GM19452 (cell line): ENCODE data around the gene ZSCAN9.

Experiments
- ATAC-seq: cut with Tn5 transposase; IDR thresholded peaks from one replicate; pipeline ENCODE4 v1.9.1; 2021; ENCODE audit not compliant: unreplicated experiment

The ZSCAN9 gene

DNA sequence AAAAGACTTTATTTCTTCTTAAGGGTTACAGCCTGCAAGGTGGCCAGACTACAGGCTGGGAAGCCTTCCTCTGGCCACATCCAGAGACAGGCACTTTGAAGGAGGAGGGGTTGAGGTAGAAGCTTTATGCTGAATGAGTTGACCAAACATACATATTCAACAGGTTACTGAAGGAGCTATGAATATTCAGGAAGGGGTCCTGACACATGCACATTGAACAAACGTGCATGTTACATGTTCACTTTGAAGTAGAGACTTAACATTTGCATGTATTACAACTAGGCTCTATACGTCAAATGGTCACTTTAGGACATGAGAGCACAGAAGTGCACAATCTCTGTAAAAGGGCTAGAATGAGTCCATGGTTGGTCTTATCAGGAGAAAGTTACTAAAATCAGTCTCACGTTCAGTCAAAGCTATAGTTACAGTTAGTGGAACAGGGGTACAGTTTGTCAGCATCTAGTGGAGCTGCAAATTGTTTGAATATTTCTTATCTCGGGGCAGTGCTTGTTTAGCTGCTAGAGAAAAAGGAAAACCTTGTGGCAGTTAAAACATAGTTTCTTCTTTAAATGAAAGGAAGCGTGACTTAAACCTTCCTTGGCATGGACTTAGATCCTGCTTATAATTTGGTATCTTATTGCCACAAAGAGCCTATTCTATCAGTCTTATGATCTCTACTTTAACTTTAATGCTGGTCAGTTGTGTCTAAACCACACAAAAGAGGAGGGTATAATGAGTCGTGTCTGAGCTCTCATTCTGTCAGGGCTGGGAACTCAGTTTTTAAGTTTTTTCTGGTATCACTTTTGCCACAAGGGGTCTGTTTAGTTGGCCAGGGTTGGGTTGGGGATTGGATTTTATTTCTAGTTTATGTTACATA, 4.6 kb upstream of the ZSCAN9 start:
- no peak for ATAC-seq

DNA sequence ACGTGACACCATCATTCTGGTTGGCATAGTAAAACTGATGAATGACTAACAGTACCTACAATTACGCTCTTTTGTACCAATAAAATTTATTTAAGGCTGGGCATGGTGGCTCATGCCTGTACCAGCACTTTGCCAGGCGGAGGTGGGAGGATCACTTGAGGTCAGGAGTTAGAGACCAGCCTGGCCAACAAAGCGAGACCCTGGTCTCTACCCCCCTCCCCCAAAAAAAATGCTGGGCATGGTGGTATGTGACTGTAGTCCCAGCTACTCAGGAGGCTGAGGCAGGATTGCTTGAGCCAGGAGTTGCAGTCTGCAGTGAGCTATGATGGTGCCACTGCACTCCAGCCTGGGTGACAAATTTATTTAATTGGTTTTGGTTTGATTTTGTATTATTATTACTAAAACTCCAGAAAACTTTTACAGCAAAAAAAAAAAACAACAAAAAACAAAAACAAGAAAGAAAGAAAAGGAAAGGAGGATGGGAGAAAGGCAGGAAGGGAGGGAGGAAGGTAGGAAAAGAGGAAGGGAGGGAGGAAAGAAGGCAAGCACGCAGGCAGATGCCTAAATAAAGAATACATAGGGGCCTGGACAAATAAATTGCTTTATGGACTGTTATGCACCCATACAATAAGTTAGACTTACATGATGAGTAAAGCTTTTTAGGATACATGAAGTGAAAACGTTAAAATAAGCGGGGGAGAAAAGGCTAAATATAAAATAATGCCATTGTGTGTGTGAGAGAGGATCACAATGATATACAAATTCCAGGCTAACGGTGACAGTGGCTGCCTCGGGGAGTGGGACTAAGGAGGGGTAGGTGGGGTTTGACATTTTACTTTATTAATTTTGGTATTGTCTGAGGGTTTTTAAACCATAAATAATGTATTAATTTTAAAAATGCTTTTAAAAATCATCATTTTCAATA, 682 bp upstream of the ZSCAN9 start:
- ATAC-seq = no peak

DNA sequence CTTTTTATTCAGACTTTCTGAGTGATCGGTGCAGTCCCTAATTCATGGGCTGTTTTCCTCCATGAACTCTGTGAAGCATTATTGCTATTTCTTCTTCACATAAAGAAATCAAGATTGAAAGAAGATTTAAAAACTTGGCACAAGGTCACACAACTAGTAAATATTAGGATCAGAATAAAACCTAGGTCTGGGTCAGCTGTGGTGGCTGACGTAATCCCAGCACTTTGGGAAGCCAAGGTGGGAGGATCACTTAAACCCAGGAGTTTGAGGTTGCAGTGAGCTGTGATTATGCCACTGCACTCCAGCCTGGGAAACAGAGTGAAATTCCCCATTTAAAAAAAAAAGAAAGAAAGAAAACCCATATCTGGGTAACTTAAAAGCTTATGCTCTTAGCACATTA, 1.4 kb downstream of the ZSCAN9 start:
- ATAC-seq = no peak

DNA sequence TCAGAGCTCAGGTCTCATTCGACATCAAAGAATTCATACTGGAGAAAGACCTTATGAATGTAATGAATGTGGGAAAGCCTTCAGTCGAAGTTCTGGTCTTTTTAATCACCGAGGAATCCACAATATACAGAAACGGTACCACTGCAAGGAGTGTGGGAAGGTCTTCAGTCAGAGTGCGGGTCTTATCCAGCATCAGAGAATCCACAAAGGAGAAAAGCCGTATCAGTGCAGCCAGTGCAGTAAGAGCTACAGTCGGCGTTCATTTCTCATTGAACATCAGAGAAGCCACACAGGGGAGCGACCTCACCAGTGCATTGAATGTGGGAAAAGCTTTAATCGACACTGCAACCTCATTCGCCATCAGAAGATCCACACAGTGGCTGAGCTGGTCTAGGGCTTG, 7.7 kb downstream of the ZSCAN9 start:
- no peak for ATAC-seq

DNA sequence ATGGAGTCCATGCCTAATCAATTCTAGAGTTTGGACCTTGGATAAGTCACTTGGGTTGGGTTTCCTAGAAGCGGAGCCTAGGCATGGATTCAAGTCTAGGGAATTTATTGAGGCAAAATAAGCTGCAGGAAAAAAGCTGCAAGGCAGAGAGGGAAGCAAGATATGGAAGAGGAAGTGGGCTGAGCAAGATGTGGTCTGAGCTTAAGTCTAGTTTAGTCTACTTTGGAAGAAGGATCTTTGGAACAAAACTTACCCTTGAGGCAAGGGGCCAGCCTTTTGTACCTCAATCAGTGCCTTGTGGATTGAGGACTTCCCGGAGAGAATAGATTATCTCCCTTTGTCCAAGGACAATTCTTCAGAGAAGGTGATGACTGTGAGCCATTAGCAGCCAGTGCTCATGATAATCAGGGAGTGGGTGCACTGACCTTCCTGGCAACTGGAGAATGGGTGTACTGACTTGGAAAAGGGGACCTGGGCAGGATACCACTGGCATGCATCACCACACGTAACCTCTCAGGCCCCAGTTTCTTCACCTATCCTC, 10.9 kb downstream of the ZSCAN9 start:
- no peak for ATAC-seq

DNA sequence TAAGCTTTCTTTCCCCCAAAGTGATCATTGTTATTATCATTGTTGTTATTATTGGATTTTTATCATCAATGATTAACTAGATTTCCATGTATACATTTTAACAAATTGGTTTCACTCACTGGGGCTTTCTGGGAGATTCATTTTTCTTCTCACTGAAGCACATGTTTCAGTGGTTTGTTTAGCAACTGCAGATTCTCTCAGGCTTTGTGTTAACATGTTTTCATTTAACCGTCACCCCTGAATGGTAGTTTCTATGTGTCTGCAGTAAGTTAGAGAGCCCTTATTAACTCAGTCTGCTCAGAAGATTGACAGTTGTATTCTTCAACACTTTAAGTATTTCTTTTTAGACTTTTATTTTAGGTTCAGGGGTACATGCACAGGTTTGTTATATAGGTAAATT, 14.6 kb downstream of the ZSCAN9 start:
- ATAC-seq = peak; percentile 60

DNA sequence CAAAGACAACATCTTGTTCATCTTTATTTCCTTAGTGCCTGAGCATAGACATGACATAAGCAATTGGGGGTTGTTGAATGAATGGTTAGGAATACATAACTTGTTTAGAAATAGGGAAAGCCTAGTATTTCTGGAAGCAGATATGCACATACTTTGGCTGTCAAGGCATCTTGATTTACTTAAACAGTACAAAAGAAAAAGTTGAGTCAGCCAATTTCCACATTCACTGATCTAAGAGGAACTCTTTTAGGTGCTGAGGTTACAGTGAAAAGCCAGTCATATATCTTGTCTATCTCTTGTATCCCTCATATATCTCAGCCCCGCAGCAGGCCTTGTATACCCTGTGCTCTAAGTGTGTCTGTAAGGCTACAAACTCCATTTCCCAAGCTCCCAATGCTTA, 15.4 kb downstream of the ZSCAN9 start:
- no peak for ATAC-seq

DNA sequence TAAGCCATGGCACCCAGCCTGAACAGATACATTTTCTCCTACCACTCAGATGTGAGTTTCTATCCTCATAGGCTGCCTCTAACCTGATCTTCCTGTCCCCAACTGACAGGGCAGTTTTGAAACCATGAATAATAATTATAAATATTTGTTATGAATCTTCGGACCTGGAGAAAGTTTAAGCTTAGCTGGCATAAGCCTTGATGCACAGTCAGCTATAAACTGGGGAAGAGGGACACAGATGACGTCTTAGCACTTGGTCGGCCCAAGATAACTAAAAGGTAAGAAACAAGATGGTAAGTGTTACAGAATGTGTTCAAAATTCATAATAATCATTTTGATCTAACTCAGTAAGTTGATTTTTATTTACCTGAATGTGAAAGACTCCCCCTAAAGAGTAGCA, 18.9 kb downstream of the ZSCAN9 start:
- no peak for ATAC-seq

DNA sequence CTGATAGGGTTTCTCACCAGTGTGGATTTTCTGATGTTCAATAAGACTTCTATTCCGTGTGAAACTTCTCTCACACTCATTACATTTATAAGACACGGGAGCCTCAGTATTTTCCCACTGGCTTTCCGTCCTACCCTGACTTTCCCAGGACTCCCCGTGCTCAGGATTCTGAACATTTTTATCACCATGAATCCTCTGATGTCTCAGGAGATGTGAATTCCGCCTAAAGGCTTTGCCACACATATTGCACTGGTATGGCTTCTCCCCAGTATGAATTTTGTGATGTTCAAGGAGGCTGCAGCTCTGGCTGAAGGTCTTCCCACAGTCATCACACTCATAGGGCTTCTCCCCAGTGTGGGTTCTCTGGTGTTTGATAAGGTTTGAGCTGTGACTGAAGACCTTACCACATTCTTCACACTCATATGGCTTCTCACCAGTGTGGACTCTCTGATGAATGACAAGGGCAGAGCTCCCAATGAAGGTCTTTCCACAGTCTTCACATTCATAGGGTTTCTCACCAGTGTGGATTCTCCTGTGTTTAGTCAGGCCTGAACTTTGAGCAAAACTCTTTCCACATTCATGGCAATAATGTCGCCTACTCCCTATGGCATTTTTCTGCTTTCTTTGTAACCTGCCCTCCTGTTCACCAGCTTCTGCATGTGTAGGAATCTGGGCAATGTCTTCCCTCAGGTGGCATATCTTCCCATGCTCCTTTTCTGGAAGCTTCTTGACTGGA, 20.3 kb downstream of the ZSCAN9 start:
- ATAC-seq = no peak

DNA sequence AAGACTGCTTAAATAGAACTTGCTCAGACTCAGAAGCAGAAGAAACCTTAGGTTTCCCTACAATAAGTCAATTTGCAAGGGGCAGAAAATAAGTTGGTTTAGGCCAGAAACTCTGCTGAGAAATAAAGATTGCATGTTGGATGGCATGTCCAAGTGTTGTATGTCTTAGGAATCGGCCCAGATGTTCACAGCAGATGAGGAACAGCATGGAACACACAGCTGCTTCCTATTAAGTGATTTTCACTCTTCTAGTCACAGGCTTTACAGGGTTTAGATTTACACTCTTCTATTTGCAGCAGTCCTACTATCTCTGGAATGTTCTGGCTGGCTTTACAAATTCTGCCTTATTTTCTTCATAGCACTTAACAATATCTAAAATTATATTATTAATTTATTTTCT, 23.8 kb downstream of the ZSCAN9 start:
- ATAC-seq = no peak

DNA sequence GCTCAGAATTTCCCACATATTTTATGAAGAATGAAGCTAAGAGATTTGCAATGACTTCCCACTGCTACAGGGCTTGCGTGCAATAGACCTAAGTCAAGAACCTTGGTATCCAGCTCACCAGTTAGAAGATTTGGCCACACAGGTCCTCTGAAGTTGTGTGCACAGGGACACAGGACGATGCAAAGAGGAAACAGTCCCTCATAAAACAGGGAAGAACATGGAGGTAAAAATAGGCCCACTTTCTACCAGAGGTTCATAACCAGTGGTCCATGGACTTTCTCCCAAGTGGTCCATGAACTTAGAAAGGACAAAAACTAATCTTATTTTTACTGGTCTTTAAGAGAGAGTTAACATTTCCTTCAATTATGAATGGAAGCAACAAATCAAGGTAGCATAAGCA, 25.7 kb downstream of the ZSCAN9 start:
- no peak for ATAC-seq

DNA sequence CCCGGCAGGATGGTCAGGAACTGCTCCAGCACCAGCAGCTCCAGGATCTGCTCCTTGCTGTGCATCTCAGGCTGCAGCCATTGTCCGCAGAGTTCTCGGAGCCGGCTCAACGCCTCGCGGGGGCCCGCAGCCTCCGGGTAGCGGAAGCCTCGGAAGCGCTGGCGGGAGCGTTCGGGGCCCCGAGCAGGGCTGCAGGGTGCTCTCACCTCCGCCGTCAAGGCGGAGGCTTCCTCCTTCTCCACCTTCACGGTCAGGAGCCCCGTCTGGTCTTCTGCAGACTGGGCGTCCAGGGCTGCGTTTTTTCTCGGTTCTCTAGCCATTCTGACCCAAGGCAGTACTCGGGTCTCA, 26.6 kb downstream of the ZSCAN9 start:
- peak; percentile 28 for ATAC-seq

DNA sequence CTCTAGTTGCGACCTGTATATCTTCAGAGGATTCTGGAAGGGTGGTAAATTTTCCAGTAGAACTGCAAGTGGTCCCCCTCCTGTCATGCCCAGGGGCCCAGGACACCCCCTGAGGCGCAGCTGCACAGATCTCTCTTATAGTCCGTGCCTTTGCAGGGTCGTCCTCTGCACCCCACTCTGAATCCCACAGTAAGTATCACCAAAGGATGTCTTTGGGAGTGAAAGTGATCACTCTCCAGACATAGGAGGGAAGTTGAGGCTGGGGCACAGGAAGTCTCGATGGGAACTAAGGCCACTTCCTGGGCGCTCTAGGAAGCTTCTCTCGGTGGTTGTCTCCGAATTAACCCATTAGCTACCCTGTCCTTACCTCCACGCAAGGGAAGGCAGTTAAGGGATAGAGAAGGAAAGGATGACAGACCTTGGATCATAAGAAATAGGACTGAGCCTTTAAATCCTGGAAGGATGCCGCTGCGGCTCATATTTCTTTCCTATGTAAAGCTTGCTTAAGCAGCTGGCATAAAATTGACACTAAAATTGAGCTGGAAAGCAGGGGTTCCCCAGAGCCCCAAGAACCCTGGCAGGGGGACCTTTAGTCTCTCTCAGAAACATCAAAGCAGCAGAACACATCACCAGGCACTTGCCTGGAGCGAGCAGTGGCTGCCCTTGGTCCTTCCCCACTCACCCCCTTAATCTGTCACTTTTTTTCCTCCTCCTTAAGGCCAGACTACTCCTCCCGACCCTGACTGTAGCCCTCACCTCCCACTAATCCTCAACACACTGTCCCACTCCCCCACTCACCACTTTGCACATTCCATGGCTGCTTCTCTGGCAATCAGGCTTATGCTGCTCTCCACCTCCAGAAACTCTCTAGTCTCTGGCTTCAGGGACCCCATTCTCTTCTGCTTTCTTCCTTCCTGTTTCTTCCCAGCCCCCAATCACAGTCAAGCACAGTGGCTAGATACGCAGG, 27.2 kb downstream of the ZSCAN9 start, which contains the start of gene ZKSCAN4:
Gene ZKSCAN4, minus strand, starts transcription at position 261 of the 967 bp plus-strand sequence. CDS start 289 bp downstream, outside the sequence.
- ATAC-seq = peak; percentile 84

DNA sequence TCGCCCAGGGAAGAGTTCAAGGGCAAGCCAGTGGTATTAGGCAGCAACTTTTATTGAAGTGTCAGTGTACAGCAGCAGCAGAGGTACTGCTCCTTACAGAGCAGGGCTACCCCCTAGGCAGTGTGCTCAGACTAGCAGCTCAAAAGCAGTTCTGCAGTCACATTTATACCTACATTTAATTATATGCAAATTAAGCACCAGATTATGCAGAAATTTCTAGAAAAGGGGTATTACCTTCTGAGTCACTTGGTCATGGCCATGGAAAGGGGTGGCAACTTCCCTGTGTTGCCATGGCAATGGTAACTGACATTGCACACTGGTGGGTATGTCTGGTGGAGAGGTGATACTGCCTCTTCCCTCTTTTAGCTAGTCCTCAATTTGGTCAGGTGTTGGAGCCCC, 29.0 kb downstream of the ZSCAN9 start:
- no peak for ATAC-seq

DNA sequence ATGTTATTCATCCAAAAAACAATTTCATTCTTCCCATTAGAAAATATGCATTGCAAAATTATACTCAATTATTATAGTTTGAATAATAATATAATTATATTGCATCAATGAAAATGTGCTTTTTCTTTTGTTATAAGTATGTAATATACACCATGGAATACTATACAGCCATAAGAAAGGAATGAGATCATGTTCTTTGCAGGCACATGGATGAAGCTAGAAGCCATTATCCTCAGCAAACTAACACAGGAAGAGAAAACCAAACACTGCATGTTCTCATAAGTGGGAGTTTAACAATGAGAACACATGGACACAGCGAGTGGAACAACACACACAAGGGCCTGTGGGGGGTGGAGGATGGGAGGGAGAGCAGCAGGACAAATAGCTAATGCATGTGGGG, 32.0 kb downstream of the ZSCAN9 start:
- no peak for ATAC-seq

DNA sequence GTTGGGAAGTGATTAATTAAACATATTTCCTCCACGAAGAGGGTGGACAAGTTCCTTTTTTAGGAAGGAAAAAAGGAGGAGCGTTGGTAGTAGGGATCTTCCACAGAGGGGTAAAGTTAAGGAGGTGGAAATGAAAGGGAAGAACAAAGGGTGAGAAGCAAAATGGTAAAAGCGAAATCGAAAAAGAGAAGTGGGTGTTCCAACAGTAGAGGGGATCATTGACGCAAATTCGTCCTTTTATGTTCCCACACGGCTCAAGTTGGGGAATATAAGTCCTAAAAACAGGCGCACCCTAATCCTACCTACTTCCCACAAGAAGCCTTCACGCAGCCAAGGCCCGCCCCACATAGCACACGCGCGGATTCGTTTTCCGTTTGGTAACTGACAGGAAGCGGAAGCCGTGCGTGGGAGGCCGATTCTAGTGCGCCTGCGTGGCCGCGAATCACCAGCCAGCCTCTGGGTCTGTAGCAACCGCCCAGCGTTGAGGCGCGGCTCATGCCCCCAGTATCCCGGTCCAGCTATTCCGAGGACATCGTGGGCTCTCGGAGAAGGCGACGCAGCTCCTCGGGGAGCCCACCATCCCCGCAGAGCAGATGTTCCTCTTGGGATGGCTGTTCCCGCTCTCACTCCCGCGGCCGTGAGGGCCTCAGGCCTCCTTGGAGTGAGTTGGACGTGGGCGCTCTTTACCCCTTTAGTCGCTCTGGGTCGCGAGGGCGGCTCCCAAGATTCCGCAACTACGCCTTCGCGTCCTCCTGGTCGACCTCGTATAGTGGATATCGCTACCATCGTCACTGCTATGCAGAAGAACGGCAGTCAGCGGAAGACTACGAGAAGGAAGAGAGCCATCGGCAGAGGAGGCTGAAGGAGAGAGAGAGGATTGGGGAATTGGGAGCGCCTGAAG, 34.1 kb downstream of the ZSCAN9 start, which contains the start of gene NKAPL:
Gene NKAPL, plus strand, starts transcription at position 421 of the 901 bp plus-strand sequence. Its CDS starts 75 bp downstream, at position 496.
- no peak for ATAC-seq

DNA sequence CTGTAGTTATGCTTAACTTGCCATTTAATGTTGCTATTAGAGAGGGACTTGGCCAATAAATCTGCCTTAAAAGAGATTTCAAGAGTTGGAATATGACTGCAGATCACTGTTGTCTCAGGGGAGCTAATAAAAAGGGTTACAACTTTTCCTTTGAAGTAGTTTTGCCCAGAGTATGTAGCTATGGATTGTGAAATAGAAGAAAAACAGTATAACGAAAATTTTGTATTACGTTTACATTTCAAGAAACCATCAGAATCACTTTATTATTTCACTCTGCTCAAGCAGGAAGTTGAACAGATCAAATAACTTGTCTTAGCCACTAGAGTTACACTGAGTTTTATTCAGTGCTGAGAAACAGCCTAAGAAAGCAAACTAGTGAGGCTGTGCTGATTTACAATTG, 38.8 kb downstream of the ZSCAN9 start:
- no peak for ATAC-seq

DNA sequence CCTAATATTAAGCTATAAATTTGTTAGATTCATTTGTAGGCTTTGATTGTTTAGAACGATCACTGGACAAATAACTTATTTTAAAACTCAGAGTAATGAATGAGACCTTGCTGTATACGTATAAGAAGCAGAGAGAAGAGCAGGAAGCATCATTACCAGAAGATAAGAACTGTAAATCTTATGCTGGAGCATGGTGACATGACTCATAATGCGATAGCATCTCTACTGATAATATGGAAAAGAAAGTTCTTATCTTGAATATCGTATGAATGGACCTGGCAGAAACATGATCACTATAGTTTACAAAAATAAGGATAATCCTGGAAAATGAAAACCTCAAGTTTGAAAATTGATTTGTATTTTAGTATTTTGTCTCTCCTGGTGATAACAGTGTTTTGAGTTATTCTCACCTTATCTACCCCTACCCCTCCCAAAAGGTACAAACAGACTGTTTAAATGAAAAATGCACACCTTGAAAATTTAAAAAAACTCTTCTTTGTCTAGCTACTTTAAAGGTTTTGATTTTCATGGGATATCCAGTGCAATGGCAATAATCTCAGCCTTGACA, 39.8 kb downstream of the ZSCAN9 start:
- no peak for ATAC-seq
